ENCODE measurements around the gene HBS1L.

The HBS1L gene

DNA sequence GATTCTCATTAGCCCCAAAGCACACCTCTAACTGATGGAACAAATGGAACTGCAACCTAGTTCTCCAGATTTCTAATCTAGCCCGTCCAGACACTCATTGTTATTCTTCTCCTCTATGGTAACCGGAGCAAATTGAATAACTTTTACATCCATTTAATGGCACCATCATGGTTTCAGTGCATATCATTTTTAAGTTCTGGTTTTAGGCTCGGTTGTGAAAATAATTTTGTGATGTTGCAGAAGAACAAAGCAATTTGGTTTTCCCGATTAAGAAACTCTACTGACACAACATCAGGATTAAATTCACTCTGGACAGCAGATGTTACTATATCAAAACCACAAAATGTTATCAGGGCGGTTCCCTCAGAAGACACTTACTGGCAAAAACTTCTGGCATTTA lies 42.5 kb upstream of the HBS1L start:
- no peak overlapping the region for H3K9ac ChIP-seq (ENCODE audit: low read depth, low read length)
- ATAC-seq (ENCODE audit: insufficient read depth, low read depth) (no peak), DNase-seq (no peak)
- peaks cover 38% of the 10 kb centered on the region for H3K4me1 ChIP-seq (ENCODE audit: insufficient read depth, low read length)
- no peak overlapping the region for H3K27ac ChIP-seq (ENCODE audit: low read length)
- H4K20me1 ChIP-seq (ENCODE audit: insufficient read depth, low read length): no peaks in the 10 kb centered on the region
- H3K27me3 ChIP-seq (ENCODE audit: insufficient read depth, low read length, poor library complexity): no peaks in the 10 kb centered on the region
- no peaks in the 10 kb centered on the region for H3K9me3 ChIP-seq (ENCODE audit: insufficient read depth, low read length, severe bottlenecking)
- no peaks in the 10 kb centered on the region for H3K79me2 ChIP-seq (ENCODE audit: insufficient read depth, low read length)
- no peak overlapping the region for H3K4me3 ChIP-seq (ENCODE audit: low read depth in 1 of 2, low read length in 2 of 2)
- no peak overlapping the region for H3K4me2 ChIP-seq (ENCODE audit: insufficient read depth, low read length)
- H3K36me3 ChIP-seq (ENCODE audit: insufficient read depth, low read length): no peaks in the 10 kb centered on the region
- TF ChIP-seq, protein P1, sequence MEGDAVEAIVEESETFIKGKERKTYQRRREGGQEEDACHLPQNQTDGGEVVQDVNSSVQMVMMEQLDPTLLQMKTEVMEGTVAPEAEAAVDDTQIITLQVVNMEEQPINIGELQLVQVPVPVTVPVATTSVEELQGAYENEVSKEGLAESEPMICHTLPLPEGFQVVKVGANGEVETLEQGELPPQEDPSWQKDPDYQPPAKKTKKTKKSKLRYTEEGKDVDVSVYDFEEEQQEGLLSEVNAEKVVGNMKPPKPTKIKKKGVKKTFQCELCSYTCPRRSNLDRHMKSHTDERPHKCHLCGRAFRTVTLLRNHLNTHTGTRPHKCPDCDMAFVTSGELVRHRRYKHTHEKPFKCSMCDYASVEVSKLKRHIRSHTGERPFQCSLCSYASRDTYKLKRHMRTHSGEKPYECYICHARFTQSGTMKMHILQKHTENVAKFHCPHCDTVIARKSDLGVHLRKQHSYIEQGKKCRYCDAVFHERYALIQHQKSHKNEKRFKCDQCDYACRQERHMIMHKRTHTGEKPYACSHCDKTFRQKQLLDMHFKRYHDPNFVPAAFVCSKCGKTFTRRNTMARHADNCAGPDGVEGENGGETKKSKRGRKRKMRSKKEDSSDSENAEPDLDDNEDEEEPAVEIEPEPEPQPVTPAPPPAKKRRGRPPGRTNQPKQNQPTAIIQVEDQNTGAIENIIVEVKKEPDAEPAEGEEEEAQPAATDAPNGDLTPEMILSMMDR (IDR thresholded peaks at IDR 0.05; ENCODE audit: borderline replicate concordance, extremely low read depth, low read length, poor library complexity, severe bottlenecking): no peak
- TF ChIP-seq EZH2 (IDR thresholded peaks at IDR 0.05; ENCODE audit: borderline replicate concordance, low read depth, low read length, severe bottlenecking): no peak
- H2AFZ ChIP-seq (ENCODE audit: low read depth, low read length): no peak overlapping the region

DNA sequence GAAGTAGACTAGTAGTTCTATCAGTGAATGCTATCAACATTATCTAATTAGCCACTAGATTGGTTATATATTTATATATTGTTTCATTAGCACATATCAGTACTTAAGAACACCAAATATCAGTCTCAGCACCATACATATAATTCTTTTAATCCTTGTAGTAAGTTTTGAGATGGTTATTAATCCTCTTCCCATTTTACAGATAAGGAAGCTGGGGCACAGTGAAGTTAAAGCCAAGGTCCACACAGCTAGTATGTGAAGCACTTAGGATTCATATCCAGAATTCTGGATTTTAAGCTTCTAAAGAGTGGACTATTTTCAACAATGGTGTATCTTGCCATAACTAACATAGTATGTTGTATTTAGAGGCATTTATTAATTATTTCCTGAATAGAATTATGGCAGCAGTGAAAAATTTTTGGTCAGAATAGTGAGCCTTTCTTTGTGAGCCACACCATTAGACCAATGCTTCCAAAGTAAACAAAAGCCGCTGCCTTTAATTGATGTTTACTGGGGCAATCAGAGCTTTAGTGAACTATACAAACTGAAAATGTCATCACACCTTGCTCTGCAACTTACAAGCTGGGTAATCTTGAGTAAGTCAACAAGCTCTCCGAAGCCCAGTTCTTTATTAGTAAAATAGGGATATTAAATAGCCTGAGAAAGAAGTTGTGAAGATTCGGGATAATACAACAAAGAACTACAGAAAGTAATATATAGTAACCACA lies 41.9 kb upstream of the HBS1L start:
- H3K36me3 ChIP-seq (ENCODE audit: insufficient read depth, low read length): no peaks in the 10 kb centered on the region
- H3K4me1 ChIP-seq (ENCODE audit: insufficient read depth, low read length): peaks cover 32% of the 10 kb centered on the region
- no peak overlapping the region for H3K4me3 ChIP-seq (ENCODE audit: low read depth in 1 of 2, low read length in 2 of 2)
- H3K27me3 ChIP-seq (ENCODE audit: insufficient read depth, low read length, poor library complexity): no peaks in the 10 kb centered on the region
- no peak overlapping the region for H2AFZ ChIP-seq (ENCODE audit: low read depth, low read length)
- TF ChIP-seq, protein P1 (IDR thresholded peaks at IDR 0.05; ENCODE audit: borderline replicate concordance, extremely low read depth, low read length, poor library complexity, severe bottlenecking): no peak
- no peak for TF ChIP-seq EZH2 (IDR thresholded peaks at IDR 0.05; ENCODE audit: borderline replicate concordance, low read depth, low read length, severe bottlenecking)
- no peak overlapping the region for H3K27ac ChIP-seq (ENCODE audit: low read length)
- no peaks in the 10 kb centered on the region for H3K9me3 ChIP-seq (ENCODE audit: insufficient read depth, low read length, severe bottlenecking)
- no peak overlapping the region for H3K4me2 ChIP-seq (ENCODE audit: insufficient read depth, low read length)
- H3K9ac ChIP-seq (ENCODE audit: low read depth, low read length): no peak overlapping the region
- no peak for DNase-seq
- H4K20me1 ChIP-seq (ENCODE audit: insufficient read depth, low read length): no peaks in the 10 kb centered on the region
- no peaks in the 10 kb centered on the region for H3K79me2 ChIP-seq (ENCODE audit: insufficient read depth, low read length)
- no peak for ATAC-seq (ENCODE audit: insufficient read depth, low read depth)

DNA sequence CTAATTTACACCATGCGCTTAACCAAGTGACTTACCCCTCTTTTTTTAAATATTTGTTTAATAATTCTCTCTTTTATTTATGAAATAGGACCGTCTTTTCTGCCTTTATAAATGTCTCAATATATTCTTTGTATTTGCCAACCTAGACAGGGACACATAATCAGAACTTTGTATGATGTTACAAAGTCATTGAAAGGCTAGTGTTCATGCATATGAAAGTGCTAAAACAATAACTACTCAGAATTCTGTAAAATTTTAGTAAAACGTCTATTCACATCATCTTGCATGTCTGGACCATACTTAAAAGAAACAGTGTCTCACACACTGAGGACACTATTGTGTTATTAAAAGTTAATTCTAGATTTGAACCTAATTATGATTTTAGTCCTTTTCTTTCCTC lies 41.1 kb upstream of the HBS1L start:
- DNase-seq: no peak
- H3K27ac ChIP-seq (ENCODE audit: low read length): no peak overlapping the region
- H4K20me1 ChIP-seq (ENCODE audit: insufficient read depth, low read length): no peaks in the 10 kb centered on the region
- no peaks in the 10 kb centered on the region for H3K27me3 ChIP-seq (ENCODE audit: insufficient read depth, low read length, poor library complexity)
- peaks cover 33% of the 10 kb centered on the region for H3K4me1 ChIP-seq (ENCODE audit: insufficient read depth, low read length)
- no peak for ATAC-seq (ENCODE audit: insufficient read depth, low read depth)
- H3K9me3 ChIP-seq (ENCODE audit: insufficient read depth, low read length, severe bottlenecking): no peaks in the 10 kb centered on the region
- TF ChIP-seq, protein P1 (IDR thresholded peaks at IDR 0.05; ENCODE audit: borderline replicate concordance, extremely low read depth, low read length, poor library complexity, severe bottlenecking): no peak
- TF ChIP-seq EZH2 (IDR thresholded peaks at IDR 0.05; ENCODE audit: borderline replicate concordance, low read depth, low read length, severe bottlenecking): no peak
- no peak overlapping the region for H3K4me2 ChIP-seq (ENCODE audit: insufficient read depth, low read length)
- H3K9ac ChIP-seq (ENCODE audit: low read depth, low read length): no peak overlapping the region
- H3K36me3 ChIP-seq (ENCODE audit: insufficient read depth, low read length): no peaks in the 10 kb centered on the region
- H3K4me3 ChIP-seq (ENCODE audit: low read depth in 1 of 2, low read length in 2 of 2): no peak overlapping the region
- no peaks in the 10 kb centered on the region for H3K79me2 ChIP-seq (ENCODE audit: insufficient read depth, low read length)
- H2AFZ ChIP-seq (ENCODE audit: low read depth, low read length): no peak overlapping the region

Data from DND-41 (cell line).